GM12891 (cell line): ENCODE data around the gene CYREN.
"Not testable (repeated sequence)": the region's sequence is repeated elsewhere in the genome, so short reads cannot be mapped to it uniquely, and the experiment has no call there.

Experiments
- POLR2AphosphoS5 ChIP-seq: IDR thresholded peaks from 2 replicates; pipeline ENCODE4 v1.6.1; 2011; ENCODE audit warnings: low read depth, low read length, control low read depth
- POU2F2 ChIP-seq: IDR thresholded peaks from 2 replicates; pipeline ENCODE4 v1.6.1; 2011; ENCODE audit warnings: low read depth, mild to moderate bottlenecking, control low read depth, low read length, moderate library complexity

GRCh38 chr7:135211946-135212685 lies 41.6 kb upstream of the CYREN start:
- not testable (repeated sequence) for TF ChIP-seq POU2F2, POLR2AphosphoS5
